NAMALWA (cell line): ENCODE results near the gene PLEKHJ1.
A peak's percentile ranks its signal among the peaks of the same experiment; 100 is the strongest.
"Not testable (repeated sequence)": the region's sequence is repeated elsewhere in the genome, so short reads cannot be mapped to it uniquely, and the experiment has no call there.

ENCODE experiments used
- DNase-seq: peaks from one replicate; pipeline ENCODE4 v3.0.0-alpha.2; 2015; ENCODE audit warnings: low spot score

The PLEKHJ1 gene, protein sequence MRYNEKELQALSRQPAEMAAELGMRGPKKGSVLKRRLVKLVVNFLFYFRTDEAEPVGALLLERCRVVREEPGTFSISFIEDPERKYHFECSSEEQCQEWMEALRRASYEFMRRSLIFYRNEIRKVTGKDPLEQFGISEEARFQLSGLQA

DNA sequence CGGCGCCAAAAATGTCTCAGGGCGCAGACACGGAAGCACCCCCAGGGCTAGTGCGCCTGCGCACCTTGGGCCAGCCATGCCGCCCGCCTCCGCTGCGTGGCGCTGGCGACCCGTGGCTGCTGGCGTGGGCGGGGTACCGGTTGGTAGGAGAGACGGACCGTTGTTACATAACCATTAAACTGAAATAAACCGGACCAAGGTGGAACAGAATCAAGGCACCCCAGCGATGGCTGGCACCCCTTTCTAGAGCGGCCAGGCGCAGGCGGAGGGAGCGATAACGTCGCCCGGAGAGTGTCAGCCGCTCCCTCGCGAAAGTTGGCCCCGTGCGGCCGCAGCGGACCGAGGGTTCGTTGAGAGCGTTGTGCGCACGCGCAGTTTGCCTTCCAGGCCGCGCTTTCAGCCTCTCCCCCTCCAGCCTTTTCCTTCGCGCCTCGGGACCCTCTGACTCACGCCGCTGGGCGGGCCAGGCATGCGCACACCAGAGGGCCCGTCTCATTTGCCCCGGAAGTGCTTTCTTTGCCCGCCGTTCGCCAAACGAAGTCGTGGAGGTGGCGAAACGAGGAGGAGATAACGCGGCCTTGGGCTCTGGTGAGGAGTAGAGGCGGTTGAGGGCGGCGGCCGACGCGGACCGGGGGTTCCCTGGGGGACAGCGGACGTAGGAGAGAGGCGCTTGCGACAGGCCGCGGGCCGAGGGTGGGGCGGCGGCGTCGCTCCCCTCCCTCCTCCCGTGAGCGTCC, at the start of gene PLEKHJ1, which contains the start of gene SF3A2:
TSS of gene PLEKHJ1 (minus strand) at position 16 of the 737 bp plus-strand sequence. CDS start 81 bp downstream, outside the sequence.
TSS of gene SF3A2 (plus strand) at position 511 of the 737 bp plus-strand sequence. CDS start 6,595 bp downstream, outside the sequence.
- DNase-seq = peak; percentile 98

DNA sequence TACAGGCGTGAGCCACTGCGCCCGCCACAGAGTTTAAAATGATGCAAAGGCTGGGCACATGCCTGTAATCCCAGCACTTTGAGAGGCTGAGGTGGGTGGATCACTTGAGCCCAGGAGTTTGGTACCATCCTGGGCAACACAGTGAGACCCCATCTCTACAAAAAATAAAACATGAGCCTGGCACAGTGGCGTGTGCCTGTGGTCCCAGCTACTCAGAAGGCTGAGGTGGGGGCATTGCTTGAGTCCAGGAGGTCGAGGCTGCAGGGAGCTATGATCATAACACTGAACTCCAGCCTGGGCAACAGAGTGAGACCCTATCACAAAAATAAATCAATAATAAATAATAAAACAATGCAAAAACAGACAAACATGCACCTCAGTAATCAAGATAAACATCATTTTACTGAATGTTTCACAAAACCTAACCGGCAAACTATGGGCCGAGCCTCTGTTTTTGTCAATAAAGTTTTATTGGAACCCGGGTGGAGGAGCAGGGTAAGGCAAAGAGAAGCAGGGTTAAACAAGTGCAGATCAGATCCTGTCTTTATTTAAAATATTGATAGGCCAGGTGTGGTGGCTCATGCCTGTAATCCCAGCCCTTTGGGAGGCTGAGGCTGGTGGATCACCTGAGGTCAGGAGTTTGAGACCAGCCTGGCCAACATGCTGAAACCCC, 47.8 kb upstream of the PLEKHJ1 start:
- DNase-seq = no peak

DNA sequence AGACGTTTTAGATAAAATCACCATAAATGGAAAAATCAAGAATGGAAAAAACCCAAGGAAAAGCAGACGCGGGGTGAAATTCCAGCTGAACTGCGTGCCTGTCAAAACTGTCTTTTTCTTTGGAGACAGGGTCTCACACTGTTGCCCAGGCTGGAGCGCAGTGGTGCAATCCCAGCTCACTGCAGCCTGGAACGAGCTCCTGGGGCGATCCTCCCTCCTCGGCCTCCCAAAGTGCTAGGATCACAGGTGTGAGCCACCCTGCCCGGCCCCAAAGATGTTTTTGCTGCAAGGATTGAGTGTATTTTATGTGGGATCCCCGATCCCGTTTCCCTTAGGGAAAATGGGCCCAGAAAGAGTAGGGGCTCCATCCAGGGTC, 46.7 kb upstream of the PLEKHJ1 start:
- no peak for DNase-seq

DNA sequence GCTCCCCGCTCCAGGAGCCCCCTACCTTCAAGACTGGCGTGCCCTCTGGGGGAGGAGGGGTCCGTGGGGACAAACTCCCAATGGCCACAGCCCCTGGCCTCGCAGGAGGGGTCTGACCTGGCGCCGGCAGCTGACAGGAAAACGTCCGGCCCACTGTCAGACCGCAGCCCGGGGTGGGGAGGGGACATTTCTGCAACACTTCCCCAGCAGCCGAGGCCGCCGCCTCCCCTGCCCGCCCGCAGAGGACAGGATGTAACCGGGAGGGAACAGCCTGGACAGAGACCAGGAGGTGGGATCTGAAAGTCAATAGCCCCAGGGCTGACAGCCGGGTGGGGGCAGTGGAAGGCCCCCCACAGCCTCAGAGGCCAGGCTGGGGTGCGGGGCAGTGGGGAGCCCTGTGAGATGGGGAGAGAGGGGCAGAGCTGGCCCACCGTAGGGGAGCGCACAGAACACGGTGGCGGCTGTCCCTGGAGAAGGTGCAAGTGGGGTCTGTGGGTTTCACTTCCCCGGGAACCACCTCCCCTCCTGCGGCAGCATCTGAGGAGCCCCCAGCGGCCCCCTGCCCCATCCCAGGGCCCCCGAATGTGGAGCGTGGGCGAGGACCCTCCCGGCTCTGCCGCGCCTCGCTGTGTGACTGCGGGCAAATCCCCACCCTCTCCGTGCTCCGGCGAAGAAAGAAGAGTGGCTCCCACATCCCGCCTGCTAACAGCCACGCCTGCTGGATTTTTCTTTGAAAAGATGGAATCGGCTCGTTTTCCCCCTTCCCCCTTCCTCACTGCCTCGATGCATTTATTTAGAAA, 46.1 kb upstream of the PLEKHJ1 start, which contains the start of gene PEAK3:
TSS of gene PEAK3 (minus strand) at position 114 of the 800 bp plus-strand sequence. CDS start 1,244 bp downstream, outside the sequence.
- DNase-seq = no peak

DNA sequence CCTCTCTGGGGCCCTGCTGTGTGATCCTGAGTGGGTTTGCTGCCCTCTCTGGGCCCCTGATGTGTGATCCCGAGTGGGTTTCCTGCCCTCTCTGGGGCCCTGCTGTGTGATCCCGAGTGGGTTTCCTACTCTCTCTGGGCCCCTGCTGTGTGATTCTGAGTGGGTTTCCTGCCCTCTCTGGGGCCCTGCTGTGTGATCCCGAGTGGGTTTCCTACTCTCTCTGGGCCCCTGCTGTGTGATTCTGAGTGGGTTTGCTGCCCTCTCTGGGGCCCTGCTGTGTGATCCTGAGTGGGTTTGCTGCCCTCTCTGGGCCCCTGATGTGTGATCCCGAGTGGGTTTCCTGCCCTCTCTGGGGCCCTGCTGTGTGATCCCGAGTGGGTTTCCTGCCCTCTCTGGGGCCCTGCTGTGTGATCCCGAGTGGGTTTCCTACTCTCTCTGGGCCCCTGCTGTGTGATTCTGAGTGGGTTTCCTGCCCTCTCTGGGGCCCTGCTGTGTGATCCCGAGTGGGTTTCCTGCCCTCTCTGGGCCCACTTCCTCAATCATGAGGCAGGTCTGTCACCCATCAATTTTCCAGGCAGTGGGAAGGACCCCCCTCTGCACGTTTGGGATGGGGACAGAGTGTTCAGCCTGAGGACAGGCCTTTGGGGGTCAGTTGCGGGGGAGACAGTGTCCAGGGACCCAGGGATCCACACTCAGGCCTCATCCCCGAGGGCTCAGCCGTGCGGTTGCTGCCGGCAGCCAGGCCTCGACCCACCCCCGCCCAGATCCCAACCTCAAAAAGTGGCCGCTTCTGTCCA, 45.3 kb upstream of the PLEKHJ1 start:
- DNase-seq = not testable (repeated sequence)

DNA sequence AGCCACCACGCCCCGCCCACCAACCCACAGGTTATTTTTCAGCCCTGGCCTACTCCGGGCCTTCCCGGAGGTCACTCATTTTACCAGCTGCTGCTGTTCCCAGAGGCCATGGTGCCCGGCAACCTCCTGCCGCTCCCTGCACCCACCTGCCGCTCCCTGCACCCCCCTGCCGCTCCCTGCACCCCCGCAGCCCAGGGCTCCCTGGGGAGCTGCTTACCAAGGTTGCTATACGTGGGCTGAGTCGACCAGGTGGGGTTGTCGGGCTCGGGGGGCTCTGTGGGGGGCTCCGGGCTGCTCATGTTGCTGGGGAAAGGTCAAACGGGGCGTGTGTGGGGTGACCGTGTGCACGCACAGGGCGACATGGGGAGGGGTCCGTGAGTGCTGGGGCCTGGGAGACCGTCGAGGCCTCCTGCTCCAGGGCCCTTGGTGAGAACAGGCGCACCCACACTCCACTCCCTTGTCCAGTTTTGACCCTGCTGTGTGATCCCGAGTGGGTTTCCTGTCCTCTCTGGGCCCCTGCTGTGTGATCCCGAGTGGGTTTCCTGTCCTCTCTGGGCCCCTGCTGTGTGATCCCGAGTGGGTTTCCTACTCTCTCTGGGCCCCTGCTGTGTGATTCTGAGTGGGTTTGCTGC, 44.6 kb upstream of the PLEKHJ1 start:
- no peak for DNase-seq

DNA sequence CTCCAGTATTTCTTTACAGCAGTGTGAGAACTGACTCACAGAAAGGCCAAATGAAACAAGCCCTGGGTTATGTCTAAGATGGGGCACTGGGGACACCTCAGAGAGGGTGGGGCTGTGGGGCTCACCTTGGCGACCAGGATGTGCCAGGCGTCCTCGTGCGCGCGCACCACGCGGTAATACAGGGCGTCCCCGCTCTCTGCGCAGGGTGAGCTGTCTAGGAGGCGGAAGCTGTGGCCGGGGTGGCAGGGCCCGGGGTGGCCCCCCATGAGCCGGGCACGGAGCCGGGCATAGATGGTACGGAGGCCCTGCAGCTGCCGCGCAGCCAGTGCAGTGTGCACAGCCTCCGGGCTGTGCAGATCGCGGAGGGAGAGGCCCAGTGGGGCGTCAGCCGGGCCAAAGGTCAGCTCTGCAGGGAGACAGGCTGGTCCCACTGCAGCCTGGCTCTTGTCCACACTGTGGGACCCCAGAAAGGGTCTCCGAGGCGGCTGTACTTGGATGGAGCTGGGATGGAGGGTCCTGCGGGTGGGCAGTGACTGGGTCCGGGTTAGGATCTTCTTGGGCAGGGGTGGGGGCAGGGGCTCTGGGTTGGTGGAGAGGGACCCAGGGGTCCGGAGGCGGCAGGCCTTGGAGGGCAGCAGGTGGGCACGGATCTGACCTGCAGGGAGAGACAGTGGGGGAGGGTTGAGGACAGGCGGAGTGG, 42.5 kb upstream of the PLEKHJ1 start:
- no peak for DNase-seq

DNA sequence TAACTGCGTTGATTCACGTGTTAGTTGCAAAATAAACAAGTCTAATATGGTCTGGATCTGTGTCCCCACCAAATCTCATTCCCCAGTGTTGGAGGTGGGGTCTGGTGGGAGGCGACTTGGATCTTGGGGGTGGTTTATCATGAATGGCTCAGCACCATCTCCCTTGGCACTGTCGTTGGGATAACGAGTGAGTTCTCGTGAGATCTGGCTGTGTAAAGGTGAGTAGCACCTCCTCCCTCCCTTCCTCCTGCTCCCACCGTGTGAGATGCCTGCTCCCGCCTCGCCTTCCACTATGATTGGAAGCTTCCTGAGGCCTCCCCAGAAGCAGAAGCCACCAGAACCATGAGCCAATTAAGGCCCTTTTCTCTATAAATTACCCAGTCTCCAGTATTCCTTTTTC, 41.0 kb upstream of the PLEKHJ1 start:
- DNase-seq = no peak

DNA sequence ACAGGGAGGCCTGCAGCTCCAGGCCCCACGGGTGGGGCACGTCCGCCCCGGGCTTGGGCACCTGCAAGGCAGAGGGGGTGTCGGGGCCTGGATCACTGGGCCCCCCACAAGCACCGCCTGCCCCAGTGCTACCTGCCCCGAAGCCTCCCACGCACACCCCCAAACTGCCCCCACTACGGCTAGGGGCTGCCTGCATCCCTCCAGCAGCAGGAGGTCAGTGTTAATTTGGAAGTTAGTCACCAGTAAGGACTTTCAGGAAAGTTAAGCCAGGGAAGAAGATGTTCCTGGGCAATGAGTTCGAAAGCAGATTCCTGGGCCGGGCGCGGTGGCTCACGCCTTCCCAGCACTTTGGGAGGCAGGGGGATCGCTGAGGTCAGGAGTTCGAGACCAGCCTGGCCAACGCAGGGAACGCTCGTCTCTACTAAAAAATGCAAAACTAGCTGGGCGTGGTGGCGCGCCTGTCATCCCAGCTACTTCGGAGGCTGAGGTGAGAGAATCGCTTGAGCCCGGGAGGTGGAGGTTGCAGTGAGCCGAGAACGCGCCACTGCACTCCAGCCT, 40.4 kb upstream of the PLEKHJ1 start:
- DNase-seq = no peak

DNA sequence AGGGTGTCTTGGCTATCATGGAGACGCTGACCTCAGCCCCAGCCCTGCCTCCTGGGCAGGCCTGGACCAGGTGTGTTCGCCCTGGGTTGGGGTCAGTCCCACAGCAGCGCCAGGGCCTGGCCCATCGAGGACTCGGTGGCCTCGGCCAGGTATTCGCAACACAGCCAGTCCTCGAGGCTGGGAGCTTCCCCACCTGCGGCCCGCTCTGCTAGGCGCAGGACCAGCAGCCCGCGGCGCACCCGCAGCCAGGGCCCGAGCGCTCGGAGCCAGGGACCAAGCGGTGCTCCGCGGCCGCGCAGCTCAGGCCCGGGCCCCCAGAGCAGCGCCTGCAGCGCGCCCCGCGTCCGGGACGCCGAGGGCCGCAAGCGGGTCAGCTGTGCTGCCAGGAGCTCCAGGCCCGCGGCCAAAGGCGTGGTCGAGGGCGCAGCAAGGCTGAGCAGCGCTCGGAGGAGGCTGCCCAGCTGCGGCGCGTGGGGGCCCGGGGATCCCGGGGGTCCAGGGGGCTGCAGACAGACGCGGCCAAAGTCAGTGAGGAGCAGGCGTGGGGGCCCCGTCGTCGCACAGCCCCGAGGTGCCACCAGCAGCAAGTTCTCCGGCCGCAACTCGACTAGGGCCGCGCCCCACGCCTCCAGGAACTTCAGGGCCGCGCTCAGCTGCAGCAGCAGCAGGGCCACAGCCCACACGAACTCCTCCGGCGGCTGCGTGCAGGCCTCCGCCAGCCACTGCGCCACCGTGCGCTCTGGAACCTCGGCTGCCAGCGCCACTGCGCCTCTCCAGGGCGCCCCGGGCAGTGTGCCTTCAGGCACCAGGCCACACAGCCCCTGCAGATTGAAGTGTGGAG, 39.7 kb upstream of the PLEKHJ1 start:
- DNase-seq = no peak

DNA sequence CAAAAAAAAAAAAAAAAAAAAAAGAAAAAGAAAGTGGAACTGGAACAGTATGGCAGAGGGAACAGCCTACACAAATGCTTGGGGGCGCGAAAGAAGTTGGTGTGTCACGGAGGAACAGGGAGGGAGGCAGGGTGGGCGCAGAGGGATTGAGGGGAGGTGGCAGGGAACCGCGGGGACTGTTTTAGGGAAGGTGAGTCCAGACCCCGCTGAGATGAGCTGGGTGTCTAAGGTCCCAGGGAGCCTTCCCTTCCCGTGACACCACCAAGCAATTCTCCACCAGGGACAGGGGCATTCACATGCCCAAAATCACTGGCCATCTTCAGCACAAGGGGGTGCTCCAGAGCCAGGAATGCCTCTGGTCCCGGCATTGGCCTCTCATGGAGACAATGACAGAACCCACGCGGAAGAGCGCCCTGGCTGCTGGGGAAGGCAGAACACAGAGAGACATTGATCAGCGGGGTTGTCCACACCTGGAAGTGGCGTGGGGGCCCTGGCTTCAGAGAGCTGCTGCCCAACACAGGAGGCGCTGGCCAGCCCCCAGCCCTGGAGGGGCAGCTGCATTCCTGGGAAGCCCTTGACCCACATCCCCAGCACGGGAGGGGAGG, 38.9 kb upstream of the PLEKHJ1 start:
- peak; percentile 54 for DNase-seq

DNA sequence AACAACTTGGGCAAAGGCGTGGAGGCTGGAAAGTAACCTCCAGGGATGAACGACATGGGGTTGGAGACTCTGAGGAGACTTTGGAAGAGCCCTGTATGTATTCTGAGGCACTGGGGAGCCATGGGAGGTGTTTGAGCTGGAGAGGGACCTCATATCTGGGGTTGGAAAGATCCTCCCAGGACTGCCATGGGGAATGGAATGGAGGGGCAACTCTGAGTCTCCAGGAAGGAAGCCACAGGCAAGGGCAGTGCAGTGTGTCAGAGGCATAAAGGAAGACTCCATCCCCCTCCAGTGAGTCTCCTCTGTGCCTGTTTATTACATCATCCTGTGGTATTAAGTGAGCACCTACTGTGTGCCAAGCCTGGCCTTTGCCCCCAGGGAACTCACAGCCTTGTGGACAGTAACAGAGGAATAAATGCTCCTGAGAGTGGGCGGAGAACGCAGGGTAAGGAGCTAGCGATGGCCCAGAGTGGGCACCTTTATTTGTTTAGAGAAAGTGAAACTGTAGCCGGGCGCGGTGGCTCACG, 38.1 kb upstream of the PLEKHJ1 start:
- DNase-seq = no peak

DNA sequence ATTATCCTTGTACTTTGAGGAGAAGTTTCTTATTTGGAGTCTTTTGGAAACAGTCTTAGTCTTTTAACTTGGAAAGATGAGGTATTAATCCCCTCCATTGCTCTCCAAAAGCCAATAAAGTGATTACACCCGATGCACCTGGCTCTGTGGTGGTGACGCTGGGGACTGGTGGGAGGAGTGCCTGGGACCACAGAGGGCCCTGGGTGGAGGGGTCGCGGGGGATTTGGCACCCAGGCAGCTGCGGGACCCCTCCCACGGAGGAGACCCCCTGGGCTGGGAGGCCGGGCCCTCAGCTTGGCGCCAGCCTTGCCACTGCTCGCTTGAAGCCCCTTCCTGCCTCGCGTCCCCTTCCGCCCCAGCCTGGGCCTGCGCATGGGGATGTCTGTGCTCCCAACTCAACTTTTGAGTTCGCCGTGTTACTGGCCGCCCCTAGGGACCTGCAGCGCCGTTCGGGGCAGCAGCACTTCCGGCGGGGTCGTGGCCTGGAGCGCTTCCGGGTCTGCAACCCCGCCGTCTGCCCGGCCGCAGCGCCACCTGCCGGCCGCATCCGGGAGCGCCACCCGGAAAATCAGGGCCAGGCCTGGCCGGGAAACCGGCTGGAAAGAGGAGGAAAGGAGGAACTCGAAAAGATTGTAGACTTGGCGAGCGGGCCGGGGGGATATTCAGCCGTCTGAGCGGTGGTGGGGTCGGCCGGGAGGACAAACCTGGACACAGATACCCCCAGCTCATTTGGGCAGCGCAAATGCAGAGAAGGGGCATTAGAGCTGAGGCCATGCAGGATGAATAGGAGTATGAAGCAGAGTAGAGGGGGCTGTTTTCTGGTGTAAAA, 37.4 kb upstream of the PLEKHJ1 start:
- peak; percentile 94 for DNase-seq

DNA sequence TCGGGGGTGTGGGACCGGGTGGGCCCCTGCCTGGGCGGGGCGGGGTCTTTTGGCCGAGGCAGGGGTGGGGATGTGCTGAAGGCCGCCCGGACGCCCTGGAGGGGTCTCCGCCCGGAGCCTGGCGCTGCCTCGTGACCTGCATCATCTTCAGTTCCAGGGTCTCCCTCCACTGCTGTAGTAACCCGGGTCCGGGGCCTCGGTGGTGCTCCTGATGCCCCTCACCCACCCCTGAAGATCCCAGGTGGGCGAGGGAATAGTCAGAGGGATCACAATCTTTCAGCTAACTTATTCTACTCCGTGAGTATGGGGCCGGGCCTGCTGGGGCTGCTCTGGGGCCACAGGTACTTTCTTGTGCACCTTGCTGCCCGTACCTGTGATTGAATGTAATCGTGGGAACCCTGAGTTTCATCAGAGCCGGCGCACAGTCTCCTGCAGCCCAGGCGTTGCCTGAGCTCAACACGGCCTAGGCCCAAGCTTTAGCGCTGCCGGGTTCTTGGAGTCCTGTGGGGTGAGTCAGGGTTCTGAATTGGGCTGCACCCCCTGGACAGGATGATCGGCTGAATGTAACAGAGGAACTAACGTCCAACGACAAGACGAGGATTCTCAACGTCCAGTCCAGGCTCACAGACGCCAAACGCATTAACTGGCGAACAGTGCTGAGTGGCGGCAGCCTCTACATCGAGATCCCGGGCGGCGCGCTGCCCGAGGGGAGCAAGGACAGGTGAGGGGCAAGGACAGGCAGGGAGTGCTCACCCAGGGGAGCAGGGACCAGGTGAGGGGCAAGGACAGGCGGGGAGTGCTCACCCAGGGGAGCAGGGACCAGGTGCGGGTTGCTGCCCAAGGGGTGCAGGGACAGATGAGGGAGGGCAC, 35.3 kb upstream of the PLEKHJ1 start:
- no peak for DNase-seq

DNA sequence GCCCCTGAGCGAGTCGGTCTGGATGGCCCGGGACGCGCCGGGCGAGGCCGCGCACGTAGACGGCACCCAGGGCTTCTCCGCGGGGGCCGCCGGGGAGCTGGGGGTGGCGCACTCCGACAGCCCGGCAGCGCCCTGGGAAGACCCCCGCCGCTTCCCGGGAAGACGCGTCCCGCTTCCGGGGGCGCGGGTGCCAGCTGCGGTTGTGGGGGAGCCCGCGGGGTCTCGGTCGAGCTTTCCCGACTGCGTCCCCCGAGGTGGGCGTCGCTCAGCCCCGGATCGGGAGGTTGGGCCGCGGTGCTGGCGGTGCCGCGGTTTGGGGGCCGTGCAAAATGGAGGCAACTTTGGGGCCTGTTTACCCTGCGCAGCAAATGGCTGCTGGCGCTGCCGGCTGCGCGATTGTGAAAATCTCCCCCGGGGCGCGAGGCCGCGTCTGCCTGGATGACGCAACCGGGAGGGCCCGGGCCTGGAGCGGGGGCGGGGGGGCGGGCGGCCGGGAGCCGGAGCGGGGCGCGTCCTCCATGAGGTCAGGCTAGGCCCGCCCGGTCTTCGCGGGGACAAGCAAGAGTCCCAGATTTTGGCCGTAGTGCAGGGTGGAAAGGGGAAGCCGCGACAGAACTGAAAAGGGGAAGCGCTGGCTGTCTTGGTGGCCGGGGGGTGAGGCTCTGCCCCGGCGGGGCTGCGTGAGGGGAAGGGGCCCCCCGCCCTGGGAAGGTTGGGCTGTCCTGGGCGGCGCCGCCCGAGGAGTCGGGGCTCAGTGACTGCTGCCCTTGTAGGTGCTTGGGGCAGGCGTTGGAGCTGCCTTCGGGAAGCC, 34.5 kb upstream of the PLEKHJ1 start:
- DNase-seq = peak; percentile 78

DNA sequence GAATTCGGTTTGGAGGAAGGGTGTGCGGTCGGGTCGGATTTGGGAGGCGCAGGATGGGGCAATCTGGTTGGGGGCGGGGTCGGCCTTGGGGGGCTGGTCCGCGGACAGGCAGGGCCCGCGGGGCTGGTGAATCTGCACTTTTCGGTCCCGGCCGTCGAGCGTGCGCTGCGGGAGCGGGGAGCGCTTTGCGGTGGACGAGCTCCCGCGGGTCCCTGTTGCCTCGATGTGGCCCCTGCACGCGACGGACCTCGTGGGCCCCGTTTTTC, 34.0 kb upstream of the PLEKHJ1 start:
- DNase-seq = peak; percentile 29
